Right ventricle myocardium superior (tissue), 1 donor: ENCODE results near the gene PIGZ. TPM values are rescaled to one million over a fixed set of nuclear protein-coding genes. Genes with fewer than 3 reads are reported as not detected.

ENCODE experiments used
- ATAC-seq: fragments of 200-7000 bp; cut with Tn5 transposase; one replicate; pipeline ENCODE4 v1.9.1; 2020; ENCODE audit warnings: mild to moderate bottlenecking; ENCODE audit not compliant: poor library complexity
- DNase-seq: peaks from one replicate; pipeline ENCODE4 v3.0.0-alpha.2; 2020
- intact Hi-C: fragments of 100-400 bp; cut with DNase I; formaldehyde crosslinking; loops from one replicate; pipeline ENCODE4 v1.11.2; 2022
- total RNA-seq: library from RNA; stranded (reverse); fragmentation: NEBNext Ultra II Directional; extraction: Animal tissue kit (Norgen Biotek cat#: 25700); gene quantifications from one replicate; pipeline ENCODE4 v1.2.1, GENCODE V29; 2021
- donor health status: DM: no; HTN: yes; CAD: no; lungs with severe emphysema.

The PIGZ gene
- total RNA-seq, 1 donor from 2014 or later, result 2.2 TPM

DNA sequence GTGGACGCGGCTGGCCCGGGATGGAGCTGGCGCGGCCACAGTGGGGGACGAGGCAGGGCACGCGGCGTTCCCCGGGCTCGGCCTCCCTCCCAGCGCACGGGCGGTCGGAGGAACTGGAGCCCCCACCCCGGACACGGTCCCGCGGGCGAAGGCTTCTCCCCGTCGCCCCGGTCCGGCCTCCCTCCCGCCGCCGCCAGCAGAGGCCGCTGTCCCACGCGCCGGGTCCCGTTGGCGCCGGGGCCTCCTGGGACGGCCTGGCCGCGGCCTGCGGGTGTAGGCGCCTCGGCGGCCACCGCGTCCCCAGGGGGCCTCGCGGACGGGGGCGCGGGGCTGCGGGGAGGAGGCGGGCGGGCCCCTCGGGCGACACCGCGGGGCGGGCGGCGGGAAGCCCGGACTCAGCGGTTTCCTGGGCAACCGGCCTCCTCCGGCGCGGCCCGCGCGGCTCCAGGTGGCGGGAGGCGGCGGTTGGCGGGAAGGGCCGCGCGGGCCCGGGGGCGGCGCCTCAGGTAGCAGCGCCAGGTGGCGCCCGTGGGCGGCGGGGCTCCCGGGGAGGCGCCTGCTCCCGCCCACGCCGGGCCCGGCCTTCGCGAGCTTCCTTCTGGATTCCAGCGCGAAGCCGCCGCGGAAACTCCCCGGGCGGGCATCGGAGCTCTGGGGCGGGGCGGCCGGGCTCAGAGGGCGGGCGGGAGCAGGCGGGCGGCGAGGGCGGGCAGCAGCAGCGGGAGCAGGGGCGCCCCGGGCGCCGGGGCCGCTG is 34.2 kb upstream of the PIGZ start:
- ATAC-seq, result peak; percentile 94
- peak; percentile 85 for DNase-seq
- intact Hi-C loops, result loop anchor here (5.0 kb wide), 1 partner anchor 184 kb away; no protein-coding TSS in a partner anchor

GRCh38 chr3:197001972-197002700 is 33.5 kb upstream of the PIGZ start:
- DNase-seq (peak; percentile 43), ATAC-seq (peak; percentile 38)
- intact Hi-C loops, result loop anchor here (5.0 kb wide), 1 partner anchor 185 kb away; no protein-coding TSS in a partner anchor

DNA sequence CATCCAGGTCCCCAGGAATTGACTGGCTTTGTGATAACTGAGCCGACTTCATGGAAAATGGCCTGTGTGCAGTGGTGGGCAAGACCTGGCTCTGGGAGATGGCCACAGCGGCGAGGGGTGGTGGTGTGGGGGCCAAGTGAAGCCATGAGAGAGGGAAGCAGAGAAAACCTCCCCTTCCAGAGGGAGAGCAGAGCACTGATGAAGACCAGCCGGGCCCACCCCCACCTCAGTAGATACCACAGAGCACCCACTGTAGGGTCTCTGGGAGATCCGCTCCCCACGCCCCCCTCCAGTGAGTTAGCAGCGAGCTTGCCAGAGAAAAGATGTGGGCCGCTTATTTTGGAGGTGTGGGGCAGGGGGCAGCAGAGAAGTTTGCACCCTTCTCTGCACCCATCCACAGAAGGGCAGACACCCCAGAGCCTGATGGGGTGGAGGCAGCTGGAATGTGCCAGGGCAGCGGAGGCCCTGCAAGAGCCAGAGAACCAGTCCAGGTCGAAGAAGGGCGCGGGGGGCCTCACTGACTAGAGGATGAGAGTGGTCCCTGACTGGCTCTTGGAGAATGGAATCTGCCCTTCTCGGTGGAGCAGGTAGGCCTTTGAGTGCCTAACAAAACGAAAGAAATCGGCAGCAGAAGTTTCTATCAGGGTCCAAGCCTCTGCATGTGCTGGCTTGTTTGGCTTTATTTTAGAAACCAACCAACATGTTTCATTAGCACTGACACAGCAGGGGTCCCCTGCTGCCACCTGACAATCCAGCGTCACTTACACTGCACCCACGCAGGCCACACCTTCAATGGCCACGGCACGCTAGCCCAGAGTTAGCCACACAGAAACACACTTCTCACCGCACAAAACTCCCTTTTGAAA is 32.7 kb upstream of the PIGZ start:
- DNase-seq (peak; percentile 39), ATAC-seq (no peak)
- intact Hi-C loops, result loop anchor here (5.0 kb wide), 1 partner anchor 186 kb away; no protein-coding TSS in a partner anchor

DNA sequence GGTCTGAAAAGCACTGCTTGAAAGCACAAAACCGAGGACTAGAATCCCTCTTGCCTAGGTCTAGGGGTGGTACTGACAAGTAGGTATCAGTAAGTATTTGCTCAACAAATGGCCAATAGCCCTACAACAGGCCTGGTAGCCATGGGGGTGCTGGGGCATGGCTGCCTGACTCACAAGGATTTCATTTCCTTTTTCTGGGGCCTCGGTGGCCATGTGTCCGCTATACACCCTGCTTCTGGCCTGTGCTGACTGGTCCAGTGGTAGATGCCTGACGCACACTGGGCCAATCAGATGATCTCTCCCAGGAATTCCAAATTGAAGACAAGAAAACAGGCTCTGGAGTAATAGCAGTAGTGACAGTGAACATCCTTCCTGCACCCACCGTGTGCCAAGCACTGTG is 31.6 kb upstream of the PIGZ start:
- intact Hi-C loops, result loop anchor here (5.0 kb wide), 1 partner anchor 187 kb away; no protein-coding TSS in a partner anchor
- peak; percentile 17 for DNase-seq

DNA sequence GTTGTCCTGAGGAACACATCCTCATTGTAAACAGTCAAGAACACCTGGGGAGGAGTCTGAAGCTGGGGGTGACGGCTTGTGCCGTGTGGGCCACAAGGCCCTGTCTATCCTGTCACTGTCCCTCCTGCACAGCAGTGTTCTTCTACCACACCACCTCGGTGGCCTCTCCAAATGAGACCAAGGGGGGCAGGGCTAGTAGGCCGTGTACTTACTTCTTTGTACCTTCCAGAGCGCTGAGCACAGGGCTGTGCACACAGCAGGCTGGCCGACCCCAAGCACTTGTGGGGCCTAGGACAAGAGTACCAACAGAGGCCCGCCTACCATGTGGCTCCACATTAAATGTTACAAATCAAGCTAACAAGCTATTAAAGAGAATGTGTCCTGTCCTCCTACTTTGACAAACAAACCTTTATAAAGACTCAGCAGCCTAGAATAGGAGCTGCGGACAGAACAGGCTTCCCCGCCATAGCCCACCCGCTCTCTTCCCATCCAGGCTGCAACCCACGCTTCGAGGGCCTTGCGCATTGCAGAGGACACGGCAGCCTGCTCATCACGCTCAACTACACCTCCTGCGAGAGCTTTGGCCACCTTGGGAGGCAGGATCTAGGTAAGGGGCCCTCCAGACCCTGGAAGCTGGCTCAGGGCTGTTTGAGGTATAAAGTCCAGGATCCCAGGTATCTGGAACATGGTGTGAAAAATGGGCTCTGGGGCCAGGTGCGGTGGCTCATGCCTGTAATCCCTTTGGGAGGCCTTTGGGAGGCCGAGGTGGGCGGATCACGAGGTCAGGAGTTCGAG is 30.5 kb upstream of the PIGZ start:
- ATAC-seq (no peak), DNase-seq (peak; percentile 27)
- intact Hi-C loops, result no loop called here

More for the DNA sequence above, 31.6 kb upstream of the PIGZ start:
- no peak for ATAC-seq

GRCh38 chr3:196997311-196997710 is 28.7 kb upstream of the PIGZ start:
- DNase-seq (peak; percentile 11), ATAC-seq (no peak)
- intact Hi-C loops, result no loop called here

DNA sequence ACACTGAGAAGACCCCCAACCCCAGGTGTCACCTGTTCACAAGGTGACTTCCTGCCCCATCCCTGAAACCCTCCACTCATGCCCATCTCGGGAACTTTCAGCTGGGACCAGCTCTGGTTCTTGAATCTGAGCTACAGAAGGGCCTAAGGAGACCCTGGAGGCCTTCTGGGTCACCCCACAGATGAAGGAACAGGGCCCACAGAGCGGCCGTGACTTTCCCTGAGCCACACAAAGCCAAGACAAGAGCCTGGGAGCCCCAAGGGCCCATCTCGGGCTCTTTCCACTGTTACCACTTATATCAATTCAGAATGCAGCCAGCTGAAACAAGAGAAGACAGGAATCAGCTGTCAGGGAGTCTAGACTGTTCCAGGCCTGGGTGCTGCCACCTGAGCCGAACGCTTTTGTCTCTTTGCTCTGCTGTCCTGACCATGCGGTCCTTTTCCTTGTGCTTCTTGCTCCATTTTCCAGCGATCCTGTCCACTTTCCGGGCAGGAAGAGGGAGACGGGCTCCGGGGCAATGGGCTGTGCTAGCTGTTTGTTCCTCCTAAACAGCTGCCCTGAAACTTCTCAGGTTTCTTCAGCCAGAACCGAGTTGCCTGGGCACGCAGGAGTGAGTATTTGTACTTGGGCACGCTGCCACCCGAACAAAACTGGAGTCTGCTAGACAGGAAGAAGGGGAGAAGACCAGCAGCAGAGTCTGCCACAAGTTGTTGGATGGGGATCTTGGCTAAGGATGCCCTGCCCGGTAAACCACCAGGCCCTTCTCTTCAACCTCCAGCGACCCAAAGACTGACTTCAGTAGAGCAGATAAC is 28.0 kb upstream of the PIGZ start:
- intact Hi-C loops, result no loop called here
- no peak for DNase-seq
- no peak for ATAC-seq

DNA sequence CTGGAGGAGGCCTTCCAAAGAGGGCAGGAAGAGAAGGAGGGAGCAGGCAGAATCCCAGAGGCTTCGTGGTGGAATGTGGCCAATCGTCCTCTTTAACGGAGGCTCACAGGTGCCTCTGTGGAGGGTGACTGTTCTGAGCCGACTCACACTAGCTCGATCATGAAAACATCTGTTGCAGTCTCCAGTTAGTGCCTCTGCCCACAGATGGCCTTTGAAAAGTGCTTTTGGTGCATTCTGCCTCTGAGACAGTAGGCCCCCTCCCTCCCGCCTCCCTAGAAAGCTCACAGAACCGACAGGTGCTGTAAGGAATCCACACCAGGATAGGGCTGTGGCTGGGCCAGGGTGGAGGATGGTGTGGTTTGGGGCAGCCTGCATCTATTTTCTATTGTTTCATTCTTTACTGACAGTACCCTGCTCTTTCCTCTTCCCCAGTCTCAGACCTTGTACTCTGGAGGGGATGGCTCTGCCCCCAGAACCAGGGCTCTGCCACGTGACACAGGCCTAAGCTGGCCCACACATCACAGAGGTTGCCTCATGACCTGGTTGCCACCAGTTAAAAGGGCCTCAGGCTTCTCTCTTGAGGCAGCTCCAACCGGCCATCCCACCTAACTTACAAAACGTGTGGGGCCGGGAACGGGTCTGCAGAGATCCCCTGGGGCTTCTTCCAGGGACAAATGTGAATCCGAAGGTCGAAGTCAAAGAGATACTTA is 27.2 kb upstream of the PIGZ start:
- no peak for DNase-seq
- ATAC-seq, result no peak
- intact Hi-C loops, result no loop called here

GRCh38 chr3:196995027-196995426 is 26.4 kb upstream of the PIGZ start:
- ATAC-seq (no peak), DNase-seq (peak; percentile 8)
- intact Hi-C loops, result no loop called here

GRCh38 chr3:196994056-196994455 is 25.4 kb upstream of the PIGZ start:
- ATAC-seq (no peak), DNase-seq (no peak)
- intact Hi-C loops, result no loop called here

GRCh38 chr3:196992461-196993065 is 23.9 kb upstream of the PIGZ start:
- intact Hi-C loops, result no loop called here
- no peak for DNase-seq
- ATAC-seq, result no peak

DNA sequence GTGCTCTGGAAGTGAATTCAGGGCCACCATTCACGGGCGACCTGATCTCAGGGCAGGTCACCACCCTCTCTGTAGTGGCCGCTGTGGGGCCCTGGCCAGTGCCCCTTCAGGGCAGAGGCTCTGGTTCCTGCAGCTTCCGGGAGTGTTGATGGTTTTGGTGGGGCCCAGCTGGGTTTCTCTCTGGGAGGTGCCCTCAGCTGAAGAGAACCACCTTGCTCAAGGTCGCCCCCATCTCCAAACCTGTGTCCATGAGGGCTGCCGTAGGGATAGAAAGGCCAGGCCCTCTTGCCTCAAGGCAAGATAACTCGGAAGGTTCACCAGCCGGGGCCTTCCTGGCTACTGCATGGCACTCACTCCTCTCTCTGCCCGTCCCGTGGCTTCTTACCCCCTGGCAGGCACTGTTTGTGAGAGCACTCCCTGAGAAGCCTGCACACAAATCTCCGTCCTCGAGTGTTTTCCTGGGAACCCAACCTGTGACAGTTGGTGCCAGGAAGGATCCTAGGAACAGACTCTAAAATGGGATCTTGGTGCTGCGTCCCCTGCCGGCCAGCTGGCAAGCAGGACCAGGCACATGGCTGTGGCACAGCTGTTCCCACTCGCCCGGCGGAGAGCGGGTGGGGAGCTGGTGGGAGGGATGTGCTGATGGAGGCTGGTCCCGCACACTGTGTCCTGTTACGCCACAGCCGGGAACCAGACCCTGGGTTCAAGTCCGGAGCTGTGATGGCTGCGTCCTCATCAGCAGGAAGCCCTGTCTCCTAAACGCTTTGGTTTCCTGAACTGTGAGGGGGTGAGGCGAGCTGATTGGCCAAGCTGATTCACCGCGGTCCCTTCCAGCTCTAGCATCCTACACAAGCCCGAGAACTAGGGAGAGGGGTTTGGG is 23.2 kb upstream of the PIGZ start:
- intact Hi-C loops, result no loop called here
- DNase-seq (peak; percentile 27), ATAC-seq (no peak)

- peak; percentile 11 for DNase-seq
These were observed 22.0 kb upstream of the PIGZ start for GRCh38 chr3:196990601-196991007.

DNA sequence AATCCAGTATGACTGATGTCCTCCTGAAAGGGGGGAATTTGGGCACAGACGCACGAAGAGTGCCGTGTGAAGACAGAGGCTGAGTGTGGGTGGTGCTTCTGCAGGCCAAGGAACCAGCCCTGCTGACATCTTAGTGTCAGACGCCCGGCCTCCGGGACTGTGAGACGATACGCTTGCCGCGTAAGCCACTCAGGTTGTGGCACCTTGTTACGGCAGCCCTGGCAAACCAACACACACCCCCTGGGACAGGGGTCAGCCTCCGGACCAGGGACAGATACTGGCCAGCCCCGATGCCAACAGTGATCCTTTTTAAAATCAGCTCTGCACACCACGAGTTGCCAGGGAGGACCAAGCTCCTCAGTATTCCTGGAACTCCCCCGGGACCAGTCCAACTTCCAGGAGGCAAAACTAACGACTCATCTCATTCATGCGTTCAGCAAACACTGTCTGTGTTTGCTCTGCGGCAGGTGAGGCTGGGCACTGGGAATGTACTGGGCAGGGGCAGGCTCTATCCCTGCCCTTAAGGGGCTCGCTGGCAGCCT is 21.2 kb upstream of the PIGZ start:
- ATAC-seq (no peak), DNase-seq (peak; percentile 37)
- intact Hi-C loops, result no loop called here

More at GRCh38 chr3:196990601-196991007, 22.0 kb upstream of the PIGZ start:
- no peak for ATAC-seq
- intact Hi-C loops, result no loop called here
